GM21825 (cell line): ENCODE results near the gene GRIK5.
A peak's percentile ranks its signal among the peaks of the same experiment; 100 is the strongest.
"Not testable (repeated sequence)": the region's sequence is repeated elsewhere in the genome, so short reads cannot be mapped to it uniquely, and the experiment has no call there.

Experiments used
- ATAC-seq: cut with Tn5 transposase; IDR thresholded peaks from one replicate; pipeline ENCODE4 v1.9.1; 2021; ENCODE audit warnings: mild to moderate bottlenecking, moderate library complexity; ENCODE audit not compliant: unreplicated experiment

Gene GRIK5

GRCh38 chr19:42053037-42053935, 16.7 kb downstream of the GRIK5 start:
- ATAC-seq, result no peak

DNA sequence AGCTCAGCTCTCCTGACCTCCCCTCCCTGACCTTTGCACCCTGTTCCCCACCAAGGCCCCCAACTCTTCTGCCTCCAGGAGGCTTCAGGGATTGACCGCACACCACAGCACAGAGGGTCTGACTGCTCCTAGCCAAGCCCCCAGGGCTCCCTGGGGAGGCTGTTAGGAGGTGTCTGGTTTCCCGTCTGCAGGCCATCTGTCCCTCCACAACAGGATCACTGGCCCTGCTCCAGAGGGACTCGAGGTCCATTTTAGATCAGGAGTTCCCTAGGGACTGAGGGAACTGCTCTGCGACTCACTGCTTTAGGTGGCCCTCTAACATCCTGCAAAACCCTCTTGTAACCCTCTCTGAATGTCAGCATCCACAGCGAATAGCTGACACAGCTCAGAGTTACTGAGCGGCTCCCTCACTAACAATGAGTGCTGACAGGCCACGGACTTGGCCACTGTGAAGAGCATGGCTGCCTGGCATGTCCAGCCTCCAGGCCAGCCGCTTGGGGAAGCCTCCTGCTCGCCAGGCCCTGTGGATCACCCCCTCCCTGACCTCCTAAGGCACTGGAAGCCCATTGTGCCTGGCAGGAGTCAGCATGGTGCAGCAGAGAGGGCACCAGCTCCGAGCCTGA, 17.7 kb downstream of the GRIK5 start:
- ATAC-seq, result no peak

GRCh38 chr19:42051166-42052115, 18.6 kb downstream of the GRIK5 start:
- no peak for ATAC-seq

DNA sequence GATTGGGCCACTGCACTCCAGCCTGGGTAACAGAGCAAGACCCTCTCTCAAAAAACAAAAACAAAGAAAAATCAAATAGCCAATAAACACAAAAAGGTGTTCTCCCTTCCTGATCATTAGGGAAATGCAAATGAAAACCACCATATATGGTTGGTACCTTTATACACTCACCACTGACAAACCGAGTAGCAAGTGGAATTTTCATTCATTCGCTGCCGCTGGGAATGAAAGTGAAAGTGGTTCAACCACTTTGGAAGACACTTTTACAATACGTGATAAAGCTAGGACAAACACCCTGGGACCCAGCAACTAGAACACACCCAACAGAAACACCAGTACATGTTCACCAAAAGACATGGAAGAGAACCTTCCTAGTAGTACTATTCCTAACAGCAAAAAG, 21.0 kb downstream of the GRIK5 start:
- ATAC-seq, result no peak

DNA sequence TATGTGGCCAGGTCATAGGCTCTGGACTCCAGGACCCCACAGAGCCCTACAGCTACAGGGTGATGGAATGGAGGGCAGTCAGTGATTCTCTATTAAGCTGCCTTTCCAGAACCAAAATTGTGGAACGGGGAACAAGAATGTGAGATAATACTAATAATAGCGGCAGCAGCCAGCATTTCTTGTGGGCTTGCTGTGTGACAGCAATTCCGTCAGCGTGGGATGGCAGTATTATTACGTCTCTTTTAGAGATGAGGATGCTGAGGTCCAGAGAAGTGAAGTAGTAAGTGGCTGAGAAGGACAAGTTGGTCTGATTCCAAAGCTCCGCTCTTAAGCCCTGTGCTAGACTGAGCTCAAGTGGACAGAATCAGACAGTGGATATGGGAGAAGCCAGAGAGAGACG, 24.4 kb downstream of the GRIK5 start:
- no peak for ATAC-seq

GRCh38 chr19:42042455-42043170, 27.4 kb downstream of the GRIK5 start:
- no peak for ATAC-seq

DNA sequence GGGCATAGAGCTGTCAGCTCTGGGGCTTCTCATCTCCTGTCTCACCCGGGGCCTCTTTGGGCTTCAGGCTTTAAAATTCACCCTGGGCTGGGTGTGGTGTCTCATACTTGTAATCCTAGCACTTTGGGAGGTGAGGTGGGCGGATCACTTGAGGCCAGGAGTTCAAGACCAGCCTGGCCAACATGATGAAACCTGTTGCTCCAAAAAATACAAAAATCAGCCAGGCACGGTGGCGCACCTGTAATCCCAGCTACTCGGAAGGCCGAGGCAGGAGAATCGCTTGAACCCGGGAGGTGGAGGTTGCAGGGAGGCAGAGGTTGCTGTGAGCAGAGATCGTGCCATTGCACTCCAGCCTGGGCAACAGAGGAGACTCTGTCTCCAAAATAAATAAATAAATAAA, 29.5 kb downstream of the GRIK5 start:
- ATAC-seq, result not testable (repeated sequence)

GRCh38 chr19:42040031-42040430, 30.0 kb downstream of the GRIK5 start:
- no peak for ATAC-seq

GRCh38 chr19:42038666-42039065, 31.3 kb downstream of the GRIK5 start:
- no peak for ATAC-seq

- no peak for ATAC-seq
These were observed 32.4 kb downstream of the GRIK5 start for GRCh38 chr19:42037649-42038048.

DNA sequence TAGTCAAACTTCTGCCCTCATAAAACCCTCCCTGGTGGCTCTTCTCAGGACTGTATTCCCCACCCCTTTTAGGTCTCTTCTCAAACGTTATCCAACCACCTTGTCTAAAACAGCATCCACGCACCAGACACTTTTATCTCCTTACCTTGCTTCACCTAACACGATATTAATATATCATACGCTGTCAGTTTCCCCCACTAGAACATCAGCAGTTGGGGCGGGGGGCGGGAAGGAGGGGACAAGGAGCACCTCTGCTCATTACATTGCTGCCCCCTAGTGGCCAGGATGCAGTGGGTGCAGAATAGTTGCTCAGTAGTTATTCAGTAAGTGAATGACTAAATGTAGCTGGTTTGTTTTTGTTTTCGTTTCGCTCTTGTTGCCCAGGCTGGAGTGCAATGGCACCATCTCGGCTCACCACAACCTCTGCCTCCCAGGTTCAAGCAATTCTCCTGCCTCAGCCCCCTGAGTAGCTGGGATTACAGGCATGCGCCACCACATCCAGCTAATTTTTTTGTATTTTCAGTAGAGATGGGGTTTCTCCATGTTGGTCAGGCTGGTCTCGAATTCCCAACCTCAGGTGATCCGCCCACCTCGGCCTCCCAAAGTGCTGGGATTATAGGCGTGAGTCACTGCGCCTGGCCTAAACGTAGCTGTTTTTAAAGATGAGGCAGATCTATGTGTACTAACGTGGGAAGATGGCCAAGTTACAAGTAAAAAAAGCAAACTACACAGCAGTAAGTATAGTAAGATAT, 35.2 kb downstream of the GRIK5 start:
- ATAC-seq, result peak; percentile 54

GRCh38 chr19:42033413-42033812, 36.6 kb downstream of the GRIK5 start:
- ATAC-seq, result no peak

GRCh38 chr19:42032431-42032830, 37.6 kb downstream of the GRIK5 start:
- ATAC-seq, result no peak

- ATAC-seq, result no peak
These were observed 39.2 kb downstream of the GRIK5 start for GRCh38 chr19:42030645-42031440.

DNA sequence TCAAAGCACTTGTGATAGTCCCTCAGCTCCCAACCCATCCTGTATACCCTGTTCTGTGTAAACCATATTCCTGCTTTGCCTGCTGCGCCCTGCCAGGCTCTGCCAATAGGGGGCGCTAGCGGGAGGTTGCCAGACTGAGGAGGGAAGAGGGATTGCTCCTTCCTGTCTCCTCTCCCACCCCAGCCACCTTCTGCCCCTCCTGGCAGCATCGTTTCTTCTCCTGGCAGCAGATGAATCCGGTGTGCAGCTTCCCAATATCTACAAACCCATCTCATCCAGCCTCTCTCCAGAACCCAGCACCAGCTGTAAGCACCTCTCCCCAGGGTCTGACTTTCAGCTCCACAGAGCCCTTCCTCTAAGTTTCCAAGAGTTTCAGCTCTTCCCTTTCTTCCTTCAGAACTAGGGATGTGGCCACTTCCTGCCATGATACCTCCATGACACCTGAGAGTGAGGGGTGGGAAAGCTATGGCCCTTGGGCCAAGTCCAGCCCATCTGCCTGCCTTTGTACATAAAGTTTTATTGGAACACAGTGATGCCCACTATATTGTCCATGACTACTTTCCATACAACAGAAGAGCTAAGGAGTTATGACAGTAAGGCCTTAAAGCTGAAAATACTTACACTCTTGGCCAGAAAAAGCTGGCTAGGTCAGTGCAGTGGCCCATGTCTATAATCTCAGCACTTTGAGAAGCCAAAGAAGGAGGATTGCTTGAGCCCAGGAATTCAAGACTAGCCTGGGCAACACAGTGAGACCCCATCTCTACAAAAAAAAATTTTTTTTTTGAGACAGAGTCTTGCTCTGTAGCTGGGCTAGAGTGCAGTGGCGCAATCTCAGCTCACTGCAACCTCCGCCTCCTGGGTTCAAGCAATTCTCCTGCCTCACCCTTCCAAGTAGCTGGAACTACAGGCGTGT, 41.4 kb downstream of the GRIK5 start:
- no peak for ATAC-seq

- no peak for ATAC-seq
These were observed 45.3 kb downstream of the GRIK5 start for GRCh38 chr19:42024622-42025111.

- no peak for ATAC-seq
These were observed 46.1 kb downstream of the GRIK5 start for GRCh38 chr19:42023943-42024260.
